T-helper 2 cell (primary cell): Measurements from ENCODE around the gene EPHB1.
A peak's percentile ranks its signal among the peaks of the same experiment; 100 is the strongest.
"Not testable (repeated sequence)": the region's sequence is repeated elsewhere in the genome, so short reads cannot be mapped to it uniquely, and the experiment has no call there.

Experiments
- DNase-seq, 5 experiments: peaks; one replicate each; pipeline versions ENCODE4 v3.0.0 to v3.0.0-alpha.2; 2012 to 2022

EPHB1 gene

GRCh38 chr3:134959516-134959915, 164.5 kb downstream of the EPHB1 start:
- DNase-seq, result no peak

GRCh38 chr3:134964226-134964625, 169.2 kb downstream of the EPHB1 start:
- no peak for DNase-seq

GRCh38 chr3:134965865-134966481, 170.9 kb downstream of the EPHB1 start:
- DNase-seq, result peak in 1 of 5 experiments; percentile 12

GRCh38 chr3:134970895-134971294, 175.8 kb downstream of the EPHB1 start:
- no peak for DNase-seq

GRCh38 chr3:134971306-134971705, 176.2 kb downstream of the EPHB1 start:
- DNase-seq, result no peak

- DNase-seq, result not testable (repeated sequence)
Observed at GRCh38 chr3:134971907-134972306, 176.8 kb downstream of the EPHB1 start.

GRCh38 chr3:134972836-134973455, 177.9 kb downstream of the EPHB1 start:
- no peak for DNase-seq

GRCh38 chr3:134974624-134975023, 179.6 kb downstream of the EPHB1 start:
- no peak for DNase-seq

- no peak for DNase-seq
Observed at GRCh38 chr3:134976948-134977347, 181.9 kb downstream of the EPHB1 start.

- peak in 1 of 5 experiments; percentile 33 for DNase-seq
Observed at GRCh38 chr3:134978658-134979057, 183.6 kb downstream of the EPHB1 start.

- DNase-seq, result no peak
Observed at GRCh38 chr3:134985864-134986715, 191.0 kb downstream of the EPHB1 start.

- no peak for DNase-seq
Observed at GRCh38 chr3:134988666-134989065, 193.6 kb downstream of the EPHB1 start.

- DNase-seq, result no peak
Observed at GRCh38 chr3:134991003-134991402, 195.9 kb downstream of the EPHB1 start.

- DNase-seq, result no peak
Observed at GRCh38 chr3:134991472-134992010, 196.5 kb downstream of the EPHB1 start.

- DNase-seq, result no peak
Observed at GRCh38 chr3:134992180-134992579, 197.1 kb downstream of the EPHB1 start.

- DNase-seq, result peak in 1 of 5 experiments; percentile 19
Observed at GRCh38 chr3:134992586-134992985, 197.5 kb downstream of the EPHB1 start.

GRCh38 chr3:134993011-134993410, 198.0 kb downstream of the EPHB1 start:
- no peak for DNase-seq

GRCh38 chr3:134998158-134998557, 203.1 kb downstream of the EPHB1 start:
- DNase-seq, result no peak

- no peak for DNase-seq
Observed at GRCh38 chr3:134998855-134999254, 203.8 kb downstream of the EPHB1 start.

GRCh38 chr3:135000465-135000864, 205.4 kb downstream of the EPHB1 start:
- no peak for DNase-seq

- DNase-seq, result not testable (repeated sequence)
Observed at GRCh38 chr3:135005616-135006015, 210.6 kb downstream of the EPHB1 start.

- no peak for DNase-seq
Observed at GRCh38 chr3:135007607-135008006, 212.5 kb downstream of the EPHB1 start.

GRCh38 chr3:135008326-135008725, 213.3 kb downstream of the EPHB1 start:
- no peak for DNase-seq
